CD4-positive, alpha-beta T cell treated with Interleukin-17A for 4 hours (primary cell): ENCODE measurements around the gene IFT57.
A peak's percentile ranks its signal among the peaks of the same experiment; 100 is the strongest.
"Not testable (repeated sequence)": the region's sequence is repeated elsewhere in the genome, so short reads cannot be mapped to it uniquely, and the experiment has no call there.

Experiments
- DNase-seq: peaks from one replicate; pipeline ENCODE4 v3.0.0-alpha.2; 2020; ENCODE audit warnings: mixed read lengths

Gene IFT57

DNA sequence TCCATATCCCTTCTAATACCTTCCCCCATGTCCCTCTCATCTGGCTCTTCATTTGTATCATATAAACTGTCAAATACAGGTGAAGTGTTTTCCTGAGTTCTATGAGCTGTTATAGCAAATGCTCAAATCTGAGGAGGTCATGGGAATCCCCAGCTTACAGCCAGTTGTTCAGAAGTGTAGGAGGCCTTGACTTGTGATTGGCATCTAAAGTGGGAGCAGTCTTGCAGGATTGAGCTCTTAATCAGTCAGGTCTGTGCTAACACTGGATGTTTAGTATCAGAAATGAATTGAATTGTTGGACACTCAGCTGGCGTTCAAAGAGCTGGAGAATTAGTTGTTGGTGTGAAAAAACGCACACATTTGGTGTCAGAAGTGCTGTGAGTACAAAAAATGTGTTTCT is 65.0 kb downstream of the IFT57 start:
- no peak for DNase-seq

DNA sequence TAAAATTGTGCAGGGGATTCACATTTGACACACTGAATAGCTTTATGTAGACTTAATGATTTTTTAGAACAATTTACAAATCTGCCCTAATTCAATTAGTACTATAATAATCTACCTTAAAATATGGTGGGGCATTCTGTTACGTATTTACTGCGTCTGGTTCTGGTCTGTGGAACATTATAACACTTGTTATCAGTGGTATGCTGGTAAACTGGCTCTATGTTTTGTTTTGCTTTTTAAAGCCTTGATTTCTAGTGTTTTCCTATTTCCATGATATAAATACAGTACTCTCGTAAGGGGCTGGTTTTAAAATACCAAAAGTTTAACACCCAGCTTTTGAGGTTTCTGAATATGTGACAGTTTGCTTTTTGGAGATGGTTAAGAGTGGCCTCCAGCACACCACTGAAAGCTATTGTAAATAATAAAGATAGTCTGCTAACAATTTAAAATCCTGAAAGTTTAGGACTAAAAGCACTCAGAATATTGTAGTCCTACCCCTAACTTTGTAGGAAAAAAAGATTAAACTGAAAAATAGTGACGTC is 65.8 kb downstream of the IFT57 start:
- DNase-seq = no peak

DNA sequence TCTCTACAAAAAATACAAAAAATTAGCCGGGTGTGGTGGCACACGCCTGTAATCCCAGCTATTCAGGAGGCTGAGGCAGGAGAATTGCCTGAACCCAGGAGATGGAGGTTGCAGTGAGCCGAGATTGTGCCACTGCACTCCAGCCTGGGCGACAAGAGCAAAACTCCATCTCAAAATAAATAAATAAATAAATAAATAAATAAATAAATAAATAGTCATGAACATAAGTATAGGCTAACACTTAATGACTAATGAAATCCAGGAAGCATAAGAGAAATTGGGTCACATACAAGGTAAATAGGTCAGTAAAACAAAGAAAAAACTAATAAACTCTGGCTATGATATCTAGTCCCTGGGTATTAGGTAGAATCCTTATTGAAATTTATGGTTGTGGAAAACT is 66.6 kb downstream of the IFT57 start:
- not testable (repeated sequence) for DNase-seq

DNA sequence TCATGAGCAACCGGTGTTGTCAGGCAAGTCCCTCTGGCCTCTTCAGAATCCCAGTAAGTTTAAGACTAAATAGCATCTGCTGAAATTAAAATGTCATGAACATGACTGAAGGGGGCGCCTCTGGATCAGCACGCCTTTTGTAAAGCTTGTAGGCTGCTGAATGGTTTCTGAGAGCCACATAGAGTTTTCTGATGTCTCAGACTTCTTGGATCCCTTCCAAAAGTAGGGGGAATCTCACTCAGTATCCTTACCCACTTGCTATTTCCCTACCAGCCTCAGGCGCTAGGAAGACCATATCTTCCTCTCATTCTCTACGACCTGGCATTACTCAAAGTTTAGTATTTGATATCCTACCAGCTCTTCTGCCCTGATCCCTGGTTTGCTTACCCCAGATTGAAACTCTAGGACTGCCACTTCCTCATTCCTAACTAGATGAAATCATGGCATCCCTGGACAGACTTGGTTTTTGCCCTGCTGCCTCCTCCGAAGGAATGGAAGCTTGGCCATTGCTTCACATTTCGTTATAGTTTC is 68.7 kb downstream of the IFT57 start:
- peak; percentile 69 for DNase-seq

DNA sequence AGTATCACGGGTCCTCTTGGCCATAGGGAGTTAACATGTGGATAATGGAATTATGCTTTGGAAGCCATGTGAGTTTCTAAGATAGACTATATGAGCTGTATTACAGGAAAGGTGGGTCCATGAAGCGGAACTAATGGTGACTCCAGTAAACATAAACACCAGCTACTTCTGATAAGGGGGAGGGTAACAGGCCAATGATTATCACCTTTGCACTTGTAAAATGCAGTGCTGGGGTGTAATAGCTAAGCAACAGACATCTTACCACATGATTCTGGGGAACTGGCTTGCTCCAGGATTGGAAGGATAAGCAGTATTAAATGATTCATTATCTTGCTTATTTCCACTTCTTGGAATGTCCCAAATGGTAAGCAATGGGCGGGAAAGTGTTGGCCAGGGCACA is 70.0 kb downstream of the IFT57 start:
- no peak for DNase-seq

DNA sequence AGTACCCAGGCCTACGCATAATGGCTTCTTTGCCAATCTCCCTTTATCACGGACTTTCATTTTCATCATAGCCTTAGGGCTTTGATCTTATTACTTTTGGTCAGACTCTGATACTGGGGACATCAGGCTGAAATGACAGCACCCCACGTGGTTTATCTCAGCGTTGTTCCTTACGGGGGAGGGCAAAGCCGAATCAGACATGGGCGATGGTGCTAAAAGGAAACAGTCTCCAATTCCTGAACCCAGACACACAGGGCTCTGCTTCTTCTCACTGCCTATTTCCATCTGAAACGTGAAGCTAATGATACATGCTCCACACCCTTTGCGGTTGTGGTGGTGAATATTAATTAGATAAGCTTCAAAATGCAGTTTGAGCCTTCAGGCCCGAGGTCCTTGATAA is 72.0 kb downstream of the IFT57 start:
- DNase-seq = no peak

DNA sequence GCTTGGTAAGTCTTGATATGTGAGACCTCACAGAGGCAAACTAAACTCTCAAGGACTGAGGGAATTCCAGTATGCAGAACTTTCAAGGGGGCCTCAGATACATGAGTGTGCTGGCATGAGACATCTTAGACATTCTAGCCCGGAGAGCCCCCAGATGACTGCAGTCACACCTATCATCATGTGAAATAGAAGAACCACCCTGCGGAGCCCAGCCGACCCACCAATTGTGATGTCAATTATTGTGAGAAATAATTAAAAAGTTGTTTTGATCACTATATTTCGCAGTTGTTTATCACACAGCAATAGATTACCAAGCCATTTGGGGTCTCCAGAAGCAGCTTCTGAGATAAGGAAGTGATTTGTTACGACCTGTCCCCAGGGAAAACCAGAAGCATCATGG is 76.1 kb downstream of the IFT57 start:
- DNase-seq = no peak

DNA sequence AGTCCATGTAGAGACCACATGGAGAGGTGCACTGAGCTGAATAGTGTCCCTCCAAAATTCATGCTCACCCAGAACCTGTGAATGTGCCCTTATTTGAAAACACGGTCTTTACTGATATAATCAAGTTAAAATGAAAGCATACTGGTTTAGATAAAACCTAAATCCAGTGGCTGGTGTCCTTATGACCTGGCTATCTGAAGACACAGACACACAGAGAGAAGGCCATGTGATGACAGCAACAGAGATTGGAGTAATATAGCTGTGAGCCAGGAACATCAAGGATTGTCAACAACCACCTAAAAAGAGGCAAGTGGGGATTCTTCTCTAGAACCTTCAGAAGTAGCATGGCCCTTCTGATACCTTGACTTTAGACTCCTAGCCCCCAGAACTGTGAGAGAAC is 76.6 kb downstream of the IFT57 start:
- no peak for DNase-seq

DNA sequence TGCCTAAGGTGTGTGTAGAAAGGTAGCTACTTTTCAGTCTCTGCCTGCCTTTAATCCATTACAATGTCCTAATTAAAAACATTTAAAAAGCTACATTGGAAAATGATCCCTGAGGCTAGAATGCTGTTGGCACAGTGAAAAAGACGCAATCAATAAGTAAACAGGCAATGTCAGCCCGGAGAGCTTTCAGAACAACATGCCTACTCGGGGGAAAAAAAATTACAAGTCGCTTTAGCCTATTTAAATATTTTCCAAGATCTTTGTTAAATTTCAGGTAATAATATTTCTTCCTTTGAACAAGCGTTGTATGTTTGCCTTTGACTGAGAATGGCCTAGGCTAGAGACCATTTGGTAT is 84.8 kb downstream of the IFT57 start:
- DNase-seq = no peak

DNA sequence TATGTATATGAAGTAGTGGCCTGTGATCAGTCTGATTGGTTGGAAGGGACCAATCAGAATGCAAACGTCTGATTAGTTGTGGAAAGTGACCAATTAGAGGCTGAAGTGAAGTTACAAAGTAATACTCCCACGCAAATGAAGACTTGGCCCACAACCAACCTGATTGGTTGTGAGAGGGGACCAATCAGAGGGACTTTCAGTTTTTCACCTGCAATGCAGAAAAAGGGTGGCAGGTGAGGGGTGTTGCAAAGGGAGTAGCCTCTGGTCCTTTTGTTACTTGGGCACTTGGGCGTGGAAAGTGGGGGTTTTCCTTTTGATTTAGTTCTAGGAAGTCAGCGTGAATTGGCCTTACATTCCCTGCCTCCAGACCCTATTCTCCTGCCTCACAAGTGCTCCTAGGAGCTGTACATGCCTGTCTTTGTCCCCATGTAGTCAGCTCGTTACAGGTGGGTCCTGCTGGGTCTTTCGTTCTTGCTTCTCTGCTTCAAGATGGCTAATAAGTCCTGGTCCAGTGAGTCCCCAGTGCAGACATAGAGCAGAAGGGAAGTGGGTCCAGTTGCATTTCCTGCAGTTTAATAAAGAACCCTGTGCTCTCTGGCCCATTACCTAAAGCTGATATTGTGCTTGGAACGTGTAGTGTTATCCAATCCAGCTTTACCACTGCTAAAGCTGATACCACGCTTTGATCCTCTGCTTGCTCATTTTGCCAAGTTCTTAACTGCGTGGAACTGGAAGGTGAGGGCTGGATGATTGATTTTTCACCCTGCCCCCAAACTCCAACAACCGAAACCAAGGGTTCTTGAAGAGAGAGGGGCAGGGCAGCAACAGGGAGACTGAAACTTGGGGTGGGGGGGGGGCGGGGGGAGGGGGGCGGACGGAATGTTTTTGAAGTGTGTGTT is 85.4 kb downstream of the IFT57 start:
- DNase-seq = no peak

DNA sequence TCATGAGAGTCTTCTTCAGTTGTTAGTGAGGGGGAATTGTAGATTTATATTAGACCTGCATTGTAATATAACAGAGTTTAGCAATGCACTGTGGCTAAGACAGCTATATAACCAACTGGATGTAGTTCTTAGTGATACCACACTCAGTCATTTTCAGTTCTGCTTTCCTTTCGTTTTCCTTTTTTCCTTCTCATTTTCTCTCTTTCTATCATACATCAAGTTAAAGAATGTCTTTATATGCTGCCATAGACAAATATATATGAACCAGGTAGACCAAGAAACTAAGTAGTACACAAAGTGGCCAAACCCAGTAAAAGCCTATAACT is 87.7 kb downstream of the IFT57 start:
- no peak for DNase-seq

DNA sequence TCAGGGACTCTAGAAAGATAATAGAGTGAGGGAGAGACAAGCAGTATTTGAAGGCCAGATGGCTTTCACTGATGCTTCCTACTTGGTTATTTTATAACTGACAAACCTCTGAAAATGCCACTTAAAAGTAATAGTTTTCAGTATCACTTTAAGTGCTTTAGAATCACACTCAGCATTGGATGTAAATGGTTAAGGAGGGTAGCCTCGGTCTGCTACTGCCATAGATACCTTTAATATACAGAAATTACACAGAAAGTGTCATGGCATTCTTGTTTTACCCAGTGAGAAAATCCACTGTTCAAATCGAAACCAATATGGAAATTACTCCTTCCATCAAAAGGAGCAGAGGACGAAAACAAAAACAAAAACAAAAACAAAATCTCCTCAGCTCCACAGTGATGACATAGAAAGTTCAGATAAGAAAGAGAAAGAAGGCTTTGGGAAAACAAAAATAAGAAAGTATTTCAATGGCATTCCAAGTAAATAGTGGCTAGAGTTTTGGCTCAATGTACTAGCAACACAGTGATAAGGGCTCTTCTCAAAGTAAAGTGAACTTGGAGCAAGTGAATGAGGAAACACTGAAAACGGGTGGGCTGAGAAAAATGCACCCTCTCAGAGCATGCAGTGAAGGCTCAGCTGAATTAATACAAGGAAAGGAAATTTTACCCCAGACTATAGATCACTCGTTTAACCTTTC is 88.2 kb downstream of the IFT57 start:
- DNase-seq = no peak

DNA sequence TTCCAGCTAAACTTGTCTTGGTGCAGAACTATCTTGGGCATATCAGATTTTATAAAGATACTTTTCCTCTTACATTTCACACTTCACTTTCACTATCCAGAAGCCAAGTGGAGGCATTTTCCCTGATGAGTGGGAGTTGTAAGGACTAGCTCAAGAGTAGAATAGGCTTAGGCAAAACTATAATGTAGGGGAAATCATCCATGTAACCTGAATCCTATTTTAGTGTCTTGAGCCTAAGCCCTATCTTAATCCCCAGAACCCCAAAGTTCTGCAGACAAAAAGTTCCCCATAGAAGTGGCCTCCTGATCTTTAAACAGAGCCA is 89.2 kb downstream of the IFT57 start:
- DNase-seq = no peak

DNA sequence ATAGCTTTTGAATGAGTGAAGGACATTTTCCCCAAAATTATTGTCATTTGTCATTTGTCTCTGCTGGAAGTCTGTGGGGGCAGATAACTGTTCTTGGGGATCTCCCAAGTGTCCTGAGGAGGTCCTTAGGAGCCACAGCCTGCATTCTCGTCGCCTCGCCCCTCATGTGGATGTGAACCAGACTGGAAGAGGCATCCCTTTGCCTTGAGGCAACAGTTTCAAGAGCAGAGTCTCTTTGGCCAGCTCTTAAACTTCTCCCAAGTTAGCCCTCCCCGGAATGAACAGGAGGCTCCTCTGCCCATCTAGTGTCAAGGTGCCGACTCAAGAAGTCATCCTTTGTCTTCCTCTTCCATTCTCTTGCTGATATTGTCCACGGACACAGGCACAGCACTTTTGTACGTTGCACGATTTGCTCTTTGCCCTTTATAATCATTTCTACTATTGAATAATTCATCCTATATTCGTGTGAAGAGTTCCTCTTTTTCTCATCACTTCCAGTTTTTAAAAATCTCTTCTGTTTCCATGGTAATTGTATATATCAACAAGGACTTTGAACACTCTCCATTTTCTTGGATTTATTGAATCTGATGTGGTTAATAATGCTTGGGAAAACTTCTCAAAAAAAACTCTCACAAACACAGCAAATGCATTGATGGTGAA is 90.6 kb downstream of the IFT57 start:
- DNase-seq = no peak

DNA sequence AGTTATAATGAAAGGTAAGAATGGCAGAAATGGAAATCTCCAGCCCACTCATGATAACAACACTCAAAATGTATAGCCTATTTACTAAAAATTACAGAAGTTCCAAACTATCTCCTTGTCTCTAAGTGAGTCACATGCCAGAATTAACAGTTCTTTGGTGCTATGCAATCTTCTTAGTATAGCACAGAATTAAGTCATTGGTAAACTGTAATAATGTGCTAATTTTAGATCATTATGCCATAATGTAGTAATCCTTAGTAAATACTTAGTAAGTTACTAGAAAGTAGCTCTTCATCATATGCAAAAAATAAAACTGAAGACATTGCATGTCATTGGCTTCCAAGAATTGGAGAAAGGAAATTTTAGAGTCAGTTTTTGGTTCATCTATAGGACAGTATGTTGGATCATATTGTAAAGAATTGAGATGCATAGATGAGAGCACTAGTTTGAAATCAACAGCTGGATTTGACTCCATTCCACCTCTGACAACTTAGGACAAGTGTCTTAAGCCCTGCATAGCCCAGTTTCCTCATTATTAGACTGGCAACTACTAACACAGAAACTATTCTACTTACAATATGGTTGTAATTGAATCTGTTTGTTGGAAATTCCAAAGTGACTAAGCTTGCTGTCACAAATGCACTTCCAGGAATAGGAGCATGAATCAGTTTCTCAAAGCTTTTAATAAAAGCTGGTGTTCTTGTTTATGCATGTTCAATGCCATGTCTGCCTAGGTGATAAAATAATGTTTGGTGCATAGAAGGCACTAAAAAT is 91.3 kb downstream of the IFT57 start:
- DNase-seq = no peak

DNA sequence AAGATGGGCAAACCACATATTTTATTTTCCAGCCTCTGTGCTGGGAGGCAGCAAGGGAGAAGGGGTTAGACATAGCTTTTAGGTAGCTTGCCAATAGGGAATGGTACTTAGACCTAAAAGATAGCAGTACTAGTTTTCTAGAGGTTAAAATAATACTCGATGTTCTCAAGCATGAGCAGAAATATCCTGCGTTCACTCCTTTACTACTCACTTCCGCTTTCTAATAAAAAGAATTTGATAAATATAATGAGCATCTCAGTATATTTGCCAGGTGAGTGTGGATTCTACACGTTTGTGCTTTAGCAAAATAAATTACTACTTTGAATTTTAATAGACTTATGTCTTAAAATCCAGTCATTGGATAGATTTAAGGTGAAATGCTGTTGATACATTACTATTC is 92.0 kb downstream of the IFT57 start:
- no peak for DNase-seq

DNA sequence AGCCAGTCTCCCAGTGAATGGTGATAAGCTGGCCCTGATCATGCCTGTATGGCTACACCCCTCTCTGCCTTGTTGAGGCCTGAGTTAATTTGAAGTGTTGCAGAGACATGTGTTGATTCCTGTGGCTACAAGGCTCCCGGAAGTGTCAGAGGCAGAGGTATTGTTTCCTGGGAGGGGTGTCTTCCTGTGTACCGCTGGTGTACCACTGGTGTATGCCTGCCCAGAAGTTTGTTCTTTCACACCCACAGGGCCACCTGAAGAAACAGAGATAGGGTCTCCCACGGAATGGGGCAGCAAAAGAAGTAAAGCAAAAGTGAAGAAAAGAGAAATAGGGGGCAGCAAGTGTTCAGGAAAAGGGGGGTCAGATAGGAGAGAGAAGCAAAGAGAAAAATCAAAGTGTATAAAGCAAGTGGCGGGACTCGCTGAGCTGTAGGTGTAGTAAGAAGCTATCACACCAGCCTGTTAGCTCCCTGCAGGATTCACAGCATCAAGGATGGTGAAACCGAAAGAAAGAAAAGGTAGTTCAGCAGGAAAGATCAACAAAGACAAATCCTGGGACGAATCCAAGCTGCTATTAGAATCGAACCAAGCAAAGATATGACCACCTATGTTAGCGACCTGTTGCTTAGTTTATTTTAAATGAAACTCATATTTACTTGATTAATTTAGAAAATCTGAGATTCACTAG is 94.8 kb downstream of the IFT57 start:
- peak; percentile 78 for DNase-seq

DNA sequence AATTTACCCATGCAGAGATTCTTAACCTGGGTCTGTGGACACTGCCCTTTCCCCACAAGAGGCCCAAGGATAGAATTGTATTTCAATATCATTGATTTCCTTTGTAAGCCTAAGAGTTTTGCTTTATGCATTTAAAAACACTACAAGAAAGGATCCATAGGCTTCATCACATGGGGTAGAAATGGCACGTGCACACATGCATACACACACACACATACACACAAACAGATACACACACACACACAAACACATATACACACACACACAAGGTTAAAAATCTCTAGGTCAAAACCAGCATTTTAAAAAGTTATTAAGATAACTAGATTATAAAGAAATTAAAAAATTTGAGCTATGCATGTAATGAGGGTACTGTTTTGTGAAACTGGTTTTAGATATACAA is 95.9 kb downstream of the IFT57 start:
- no peak for DNase-seq

DNA sequence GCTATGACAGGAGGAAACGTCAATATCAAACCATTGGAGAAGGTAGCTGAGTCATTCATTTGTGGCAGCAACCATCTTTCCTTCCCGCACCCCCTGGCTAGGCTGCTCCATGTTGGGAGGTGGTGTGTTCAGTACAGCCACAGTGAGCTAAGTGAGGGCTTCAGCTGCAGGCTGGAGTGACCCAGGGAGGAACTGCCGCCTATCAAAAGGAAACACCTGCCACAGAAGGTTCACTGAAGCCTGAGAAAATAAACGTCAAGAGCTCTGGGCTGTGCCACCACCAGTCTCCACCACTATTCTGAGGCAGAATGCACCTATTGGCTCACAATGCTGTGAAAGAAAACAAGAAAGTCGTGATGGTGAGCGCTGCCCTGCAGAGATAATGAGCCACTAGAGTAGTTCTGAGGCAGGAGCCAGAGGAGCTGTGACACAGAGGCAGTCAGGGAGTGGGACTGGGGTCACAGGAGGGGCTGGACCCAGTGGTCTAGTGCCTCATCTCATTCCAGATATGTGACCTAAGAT is 96.6 kb downstream of the IFT57 start:
- DNase-seq = peak; percentile 62

DNA sequence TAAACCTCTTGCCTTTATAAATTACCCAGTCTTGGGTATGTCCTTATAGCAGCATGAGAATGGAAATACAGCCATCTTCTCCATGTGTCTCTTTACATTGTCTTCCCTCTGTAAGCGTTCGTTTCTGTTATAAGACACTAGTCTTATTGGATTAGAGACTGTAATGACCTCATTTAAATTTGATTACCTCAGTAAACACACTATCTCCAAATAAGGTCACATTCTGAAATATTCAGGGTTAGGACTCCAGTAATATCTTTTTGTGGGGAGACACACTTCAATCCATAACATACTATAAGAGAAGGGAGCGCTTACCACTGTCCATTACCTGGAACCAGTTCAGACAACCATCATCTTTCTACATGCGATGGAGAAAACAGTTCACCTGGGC is 97.1 kb downstream of the IFT57 start:
- DNase-seq = no peak

DNA sequence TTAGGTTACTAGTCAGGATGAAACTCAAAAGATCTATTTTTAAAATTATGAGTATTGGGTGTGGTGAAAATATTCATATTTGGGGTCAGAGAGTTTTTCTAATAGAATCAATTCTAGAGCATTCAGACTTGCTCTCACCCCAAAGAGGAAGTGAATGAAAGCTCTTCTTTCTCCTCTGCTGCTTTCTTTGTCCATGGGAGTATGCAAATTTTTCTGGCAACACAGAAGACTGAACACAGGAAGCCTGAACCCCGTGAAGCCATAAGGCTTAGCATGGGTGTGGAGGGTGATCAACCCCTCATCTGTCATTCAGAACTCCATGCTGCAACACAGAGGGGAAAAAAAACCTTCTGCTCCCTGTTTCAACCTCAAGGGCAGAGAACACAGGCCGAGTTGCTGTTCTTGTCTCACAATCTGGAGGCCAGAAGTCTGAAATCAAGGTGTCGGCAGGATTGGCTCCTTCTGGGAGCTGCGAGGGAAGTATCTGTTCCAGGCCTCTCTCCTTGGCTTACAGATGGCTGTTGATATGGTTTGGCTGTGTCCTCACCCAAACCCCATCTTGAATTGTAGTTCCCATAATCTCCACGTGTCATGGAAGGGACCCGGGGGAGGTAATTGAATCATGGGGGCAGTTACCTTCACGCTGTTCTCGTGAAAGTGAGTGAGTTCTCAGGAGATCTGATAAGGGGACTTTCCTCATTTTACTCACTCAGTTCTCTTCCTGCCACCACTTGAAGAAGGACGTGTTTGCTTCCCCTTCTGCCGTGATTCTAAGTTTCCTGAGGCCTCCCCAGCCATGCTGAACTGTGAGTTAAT is 97.7 kb downstream of the IFT57 start:
- peak; percentile 61 for DNase-seq
